Measurements from ENCODE around the gene FSIP1. TPM values are rescaled to one million over a fixed set of nuclear protein-coding genes. Genes with fewer than 3 reads are reported as not detected.
A peak's percentile ranks its signal among the peaks of the same experiment; 100 is the strongest.

FSIP1 gene
- total RNA-seq, 1 donor from 2014 or later, result 0.71 TPM

GRCh38 chr15:39698444-39699390, 83.9 kb downstream of the FSIP1 start:
- no peak for TF ChIP-seq CTCF (IDR thresholded peaks at IDR 0.05; ENCODE audit: insufficient read depth, low read length, poor library complexity, severe bottlenecking)
- no peak for DNase-seq (ENCODE audit: low read depth)
- no peak overlapping the region for H3K4me3 ChIP-seq (ENCODE audit: low read depth, low read length)
- no peaks in the 10 kb centered on the region for H3K36me3 ChIP-seq (ENCODE audit: control insufficient read depth, insufficient read depth, low read length)
- no peaks in the 10 kb centered on the region for H3K27me3 ChIP-seq (ENCODE audit: control insufficient read depth, insufficient read depth, low read length)

GRCh38 chr15:39697509-39697908, 85.1 kb downstream of the FSIP1 start:
- TF ChIP-seq CTCF (IDR thresholded peaks at IDR 0.05; ENCODE audit: insufficient read depth, low read length, poor library complexity, severe bottlenecking), result no peak
- Histone ChIP-seq H3K27me3 (ENCODE audit: control insufficient read depth, insufficient read depth, low read length) (no peaks in the 10 kb centered on the region), H3K4me3 (ENCODE audit: low read depth, low read length) (no peak overlapping the region), H3K36me3 (ENCODE audit: control insufficient read depth, insufficient read depth, low read length) (no peaks in the 10 kb centered on the region)
- DNase-seq (ENCODE audit: low read depth), result no peak

GRCh38 chr15:39695793-39696192, 86.8 kb downstream of the FSIP1 start:
- TF ChIP-seq CTCF (IDR thresholded peaks at IDR 0.05; ENCODE audit: insufficient read depth, low read length, poor library complexity, severe bottlenecking), result no peak
- no peak overlapping the region for H3K4me3 ChIP-seq (ENCODE audit: low read depth, low read length)
- no peaks in the 10 kb centered on the region for H3K36me3 ChIP-seq (ENCODE audit: control insufficient read depth, insufficient read depth, low read length)
- no peaks in the 10 kb centered on the region for H3K27me3 ChIP-seq (ENCODE audit: control insufficient read depth, insufficient read depth, low read length)
- DNase-seq (ENCODE audit: low read depth), result no peak

- Histone ChIP-seq H3K4me3 (ENCODE audit: low read depth, low read length) (no peak overlapping the region), H3K27me3 (ENCODE audit: control insufficient read depth, insufficient read depth, low read length) (no peaks in the 10 kb centered on the region), H3K36me3 (ENCODE audit: control insufficient read depth, insufficient read depth, low read length) (no peaks in the 10 kb centered on the region)
- DNase-seq (ENCODE audit: low read depth), result peak; percentile 26
- no peak for TF ChIP-seq CTCF (IDR thresholded peaks at IDR 0.05; ENCODE audit: insufficient read depth, low read length, poor library complexity, severe bottlenecking)
These were observed 90.0 kb downstream of the FSIP1 start for GRCh38 chr15:39692356-39693327.

- H3K4me3 ChIP-seq (ENCODE audit: low read depth, low read length), result no peak overlapping the region
- no peaks in the 10 kb centered on the region for H3K36me3 ChIP-seq (ENCODE audit: control insufficient read depth, insufficient read depth, low read length)
- no peaks in the 10 kb centered on the region for H3K27me3 ChIP-seq (ENCODE audit: control insufficient read depth, insufficient read depth, low read length)
- no peak for TF ChIP-seq CTCF (IDR thresholded peaks at IDR 0.05; ENCODE audit: insufficient read depth, low read length, poor library complexity, severe bottlenecking)
- DNase-seq (ENCODE audit: low read depth), result no peak
These were observed 91.6 kb downstream of the FSIP1 start for GRCh38 chr15:39690881-39691634.

Data from kidney epithelial cell (primary cell).